ENCODE measurements around the gene CNPY2. TPM values are rescaled to one million over a fixed set of nuclear protein-coding genes. Genes with fewer than 3 reads are reported as not detected.
A peak's percentile ranks its signal among the peaks of the same experiment; 100 is the strongest.

Gene CNPY2
- total and polyA plus RNA-seq, 2 of the 13 experiments (the other 11 are each of a cell fraction or from before 2014, with no cell fraction given) = 285 to 356 TPM

DNA sequence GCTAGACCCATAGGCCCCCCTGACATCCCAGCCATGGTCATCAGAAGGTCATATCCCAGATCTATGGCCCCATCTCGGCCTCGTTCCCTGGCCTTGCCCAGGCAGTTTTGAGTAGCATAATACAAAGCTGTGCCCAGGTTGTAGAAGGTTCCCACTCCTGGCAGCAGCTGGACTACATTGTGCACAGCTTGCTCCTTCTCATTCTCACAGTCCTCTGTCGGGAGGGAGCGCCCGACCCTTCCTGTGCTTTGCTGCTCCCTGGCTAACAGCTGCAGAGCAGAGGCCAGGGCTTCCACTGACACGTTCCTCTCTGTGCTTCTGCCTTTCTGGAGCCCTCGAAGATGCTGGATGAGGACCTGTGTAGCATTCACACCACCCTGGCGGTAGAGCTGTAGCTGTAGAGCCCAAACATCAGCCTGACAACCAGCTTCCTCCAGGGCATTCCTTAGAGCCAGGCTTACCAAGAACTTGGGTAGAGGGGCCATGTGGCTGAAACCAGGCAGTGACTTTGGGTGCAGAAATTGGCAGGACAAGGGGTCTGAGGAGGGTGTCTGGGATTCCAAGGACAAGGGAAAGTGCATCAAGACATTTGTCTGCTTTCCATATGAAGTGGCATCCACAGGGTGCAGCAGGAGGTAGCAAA lies 45.8 kb upstream of the CNPY2 start (continued):
- TF ChIP-seq, protein P1, sequence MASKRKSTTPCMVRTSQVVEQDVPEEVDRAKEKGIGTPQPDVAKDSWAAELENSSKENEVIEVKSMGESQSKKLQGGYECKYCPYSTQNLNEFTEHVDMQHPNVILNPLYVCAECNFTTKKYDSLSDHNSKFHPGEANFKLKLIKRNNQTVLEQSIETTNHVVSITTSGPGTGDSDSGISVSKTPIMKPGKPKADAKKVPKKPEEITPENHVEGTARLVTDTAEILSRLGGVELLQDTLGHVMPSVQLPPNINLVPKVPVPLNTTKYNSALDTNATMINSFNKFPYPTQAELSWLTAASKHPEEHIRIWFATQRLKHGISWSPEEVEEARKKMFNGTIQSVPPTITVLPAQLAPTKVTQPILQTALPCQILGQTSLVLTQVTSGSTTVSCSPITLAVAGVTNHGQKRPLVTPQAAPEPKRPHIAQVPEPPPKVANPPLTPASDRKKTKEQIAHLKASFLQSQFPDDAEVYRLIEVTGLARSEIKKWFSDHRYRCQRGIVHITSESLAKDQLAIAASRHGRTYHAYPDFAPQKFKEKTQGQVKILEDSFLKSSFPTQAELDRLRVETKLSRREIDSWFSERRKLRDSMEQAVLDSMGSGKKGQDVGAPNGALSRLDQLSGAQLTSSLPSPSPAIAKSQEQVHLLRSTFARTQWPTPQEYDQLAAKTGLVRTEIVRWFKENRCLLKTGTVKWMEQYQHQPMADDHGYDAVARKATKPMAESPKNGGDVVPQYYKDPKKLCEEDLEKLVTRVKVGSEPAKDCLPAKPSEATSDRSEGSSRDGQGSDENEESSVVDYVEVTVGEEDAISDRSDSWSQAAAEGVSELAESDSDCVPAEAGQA (IDR thresholded peaks at IDR 0.05; ENCODE audit: low read depth) = no peak
- TF ChIP-seq, protein P1 (CRISPR knock-in tag; IDR thresholded peaks at IDR 0.05; ENCODE audit: borderline replicate concordance) = no peak
- TF ChIP-seq, protein P2, sequence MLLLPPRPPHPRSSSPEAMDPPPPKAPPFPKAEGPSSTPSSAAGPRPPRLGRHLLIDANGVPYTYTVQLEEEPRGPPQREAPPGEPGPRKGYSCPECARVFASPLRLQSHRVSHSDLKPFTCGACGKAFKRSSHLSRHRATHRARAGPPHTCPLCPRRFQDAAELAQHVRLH (CRISPR knock-in tag; IDR thresholded peaks at IDR 0.05; ENCODE audit: borderline replicate concordance, low read depth) = peak; percentile 35; the same call in 1 of the 2 replicates
- TF ChIP-seq, protein P3, sequence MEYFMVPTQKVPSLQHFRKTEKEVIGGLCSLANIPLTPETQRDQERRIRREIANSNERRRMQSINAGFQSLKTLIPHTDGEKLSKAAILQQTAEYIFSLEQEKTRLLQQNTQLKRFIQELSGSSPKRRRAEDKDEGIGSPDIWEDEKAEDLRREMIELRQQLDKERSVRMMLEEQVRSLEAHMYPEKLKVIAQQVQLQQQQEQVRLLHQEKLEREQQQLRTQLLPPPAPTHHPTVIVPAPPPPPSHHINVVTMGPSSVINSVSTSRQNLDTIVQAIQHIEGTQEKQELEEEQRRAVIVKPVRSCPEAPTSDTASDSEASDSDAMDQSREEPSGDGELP (IDR thresholded peaks at IDR 0.05; ENCODE audit: borderline replicate concordance, low read depth) = peak; percentile 43; the same call in 1 of the 2 replicates
- TF ChIP-seq, protein P4, sequence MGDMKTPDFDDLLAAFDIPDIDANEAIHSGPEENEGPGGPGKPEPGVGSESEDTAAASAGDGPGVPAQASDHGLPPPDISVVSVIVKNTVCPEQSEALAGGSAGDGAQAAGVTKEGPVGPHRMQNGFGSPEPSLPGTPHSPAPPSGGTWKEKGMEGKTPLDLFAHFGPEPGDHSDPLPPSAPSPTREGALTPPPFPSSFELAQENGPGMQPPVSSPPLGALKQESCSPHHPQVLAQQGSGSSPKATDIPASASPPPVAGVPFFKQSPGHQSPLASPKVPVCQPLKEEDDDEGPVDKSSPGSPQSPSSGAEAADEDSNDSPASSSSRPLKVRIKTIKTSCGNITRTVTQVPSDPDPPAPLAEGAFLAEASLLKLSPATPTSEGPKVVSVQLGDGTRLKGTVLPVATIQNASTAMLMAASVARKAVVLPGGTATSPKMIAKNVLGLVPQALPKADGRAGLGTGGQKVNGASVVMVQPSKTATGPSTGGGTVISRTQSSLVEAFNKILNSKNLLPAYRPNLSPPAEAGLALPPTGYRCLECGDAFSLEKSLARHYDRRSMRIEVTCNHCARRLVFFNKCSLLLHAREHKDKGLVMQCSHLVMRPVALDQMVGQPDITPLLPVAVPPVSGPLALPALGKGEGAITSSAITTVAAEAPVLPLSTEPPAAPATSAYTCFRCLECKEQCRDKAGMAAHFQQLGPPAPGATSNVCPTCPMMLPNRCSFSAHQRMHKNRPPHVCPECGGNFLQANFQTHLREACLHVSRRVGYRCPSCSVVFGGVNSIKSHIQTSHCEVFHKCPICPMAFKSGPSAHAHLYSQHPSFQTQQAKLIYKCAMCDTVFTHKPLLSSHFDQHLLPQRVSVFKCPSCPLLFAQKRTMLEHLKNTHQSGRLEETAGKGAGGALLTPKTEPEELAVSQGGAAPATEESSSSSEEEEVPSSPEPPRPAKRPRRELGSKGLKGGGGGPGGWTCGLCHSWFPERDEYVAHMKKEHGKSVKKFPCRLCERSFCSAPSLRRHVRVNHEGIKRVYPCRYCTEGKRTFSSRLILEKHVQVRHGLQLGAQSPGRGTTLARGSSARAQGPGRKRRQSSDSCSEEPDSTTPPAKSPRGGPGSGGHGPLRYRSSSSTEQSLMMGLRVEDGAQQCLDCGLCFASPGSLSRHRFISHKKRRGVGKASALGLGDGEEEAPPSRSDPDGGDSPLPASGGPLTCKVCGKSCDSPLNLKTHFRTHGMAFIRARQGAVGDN (CRISPR knock-in tag; IDR thresholded peaks at IDR 0.05) = peak; percentile 88
- TF ChIP-seq ZBTB7B (CRISPR knock-in tag; IDR thresholded peaks at IDR 0.05) (peak; percentile 58; the same call in 1 of the 2 replicates), STAG1 (CRISPR knock-in tag; IDR thresholded peaks at IDR 0.05) (peak; percentile 36), ZNF572 (CRISPR knock-in tag; IDR thresholded peaks at IDR 0.05) (peak; percentile 66; the same call in 1 of the 2 replicates), ZNF83 (CRISPR knock-in tag; IDR thresholded peaks at IDR 0.05; ENCODE audit: borderline replicate concordance) (0 out of 2 replicates have a peak, but pooled peaks have one; percentile 4), HDAC1 (CRISPR knock-in tag; IDR thresholded peaks at IDR 0.05) (0 out of 2 replicates have a peak, but pooled peaks have one; percentile 25), ZNF501 (CRISPR knock-in tag; IDR thresholded peaks at IDR 0.05) (peak; percentile 29; the same call in 1 of the 2 replicates), FOXK2 (IDR thresholded peaks at IDR 0.05) (no peak), ZNF713 (CRISPR knock-in tag; IDR thresholded peaks at IDR 0.05) (0 out of 2 replicates have a peak, but pooled peaks have one; percentile 41), ZNF883 (CRISPR knock-in tag; IDR thresholded peaks at IDR 0.05; ENCODE audit: not compliant biosample characterization) (peak; percentile 23)
- TF ChIP-seq, protein P5, sequence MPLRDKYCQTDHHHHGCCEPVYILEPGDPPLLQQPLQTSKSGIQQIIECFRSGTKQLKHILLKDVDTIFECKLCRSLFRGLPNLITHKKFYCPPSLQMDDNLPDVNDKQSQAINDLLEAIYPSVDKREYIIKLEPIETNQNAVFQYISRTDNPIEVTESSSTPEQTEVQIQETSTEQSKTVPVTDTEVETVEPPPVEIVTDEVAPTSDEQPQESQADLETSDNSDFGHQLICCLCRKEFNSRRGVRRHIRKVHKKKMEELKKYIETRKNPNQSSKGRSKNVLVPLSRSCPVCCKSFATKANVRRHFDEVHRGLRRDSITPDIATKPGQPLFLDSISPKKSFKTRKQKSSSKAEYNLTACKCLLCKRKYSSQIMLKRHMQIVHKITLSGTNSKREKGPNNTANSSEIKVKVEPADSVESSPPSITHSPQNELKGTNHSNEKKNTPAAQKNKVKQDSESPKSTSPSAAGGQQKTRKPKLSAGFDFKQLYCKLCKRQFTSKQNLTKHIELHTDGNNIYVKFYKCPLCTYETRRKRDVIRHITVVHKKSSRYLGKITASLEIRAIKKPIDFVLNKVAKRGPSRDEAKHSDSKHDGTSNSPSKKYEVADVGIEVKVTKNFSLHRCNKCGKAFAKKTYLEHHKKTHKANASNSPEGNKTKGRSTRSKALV (CRISPR knock-in tag; IDR thresholded peaks at IDR 0.05) = 0 out of 2 replicates have a peak, but pooled peaks have one; percentile 4

Measured in HepG2 (cell line).